Right lobe of liver (tissue), 4 donors: Measurements from ENCODE around the gene GRK7.

Experiments
- CTCF ChIP-seq, 4 donors: fragments of 200-600 bp in 3 of 4; fragments of 450-650 bp in 1 of 4; IDR thresholded peaks; one replicate each; pipeline versions ENCODE4 v1.5.1 to v1.8.0; 2016 to 2022; ENCODE audit warnings: antibody characterized with exemption in 4 of 4, mild to moderate bottlenecking in 2 of 4
- POLR2A ChIP-seq: fragments of 450-650 bp; IDR thresholded peaks from one replicate; pipeline ENCODE4 v1.6.1; 2017; ENCODE audit warnings: antibody characterized with exemption, mild to moderate bottlenecking
- donor health status: DM: no; HTN: no; CAD: no.
- donor health status: DM: no; HTN: no; CAD: no.
- donor health status: DM: no; HTN: yes; CAD: no.

GRCh38 chr3:141763088-141763750 is at the start of gene GRK7:
- TF ChIP-seq POLR2A, result no peak
- no peak for TF ChIP-seq CTCF (IDR thresholded peaks at IDR 0.05)
